Choroid plexus epithelial cell (primary cell): ENCODE data around the gene MS4A8.
A peak's percentile ranks its signal among the peaks of the same experiment; 100 is the strongest.
"Not testable (repeated sequence)": the region's sequence is repeated elsewhere in the genome, so short reads cannot be mapped to it uniquely, and the experiment has no call there.

ENCODE experiments used
- DNase-seq: peaks from one replicate; pipeline ENCODE4 v3.0.0-alpha.2; 2010; ENCODE audit warnings: low read depth
- H3K4me3 ChIP-seq: 2 replicates; pipeline ENCODE4 v1.5.1; 2011; ENCODE audit warnings: low read depth, mild to moderate bottlenecking, control low read depth, low read length, moderate library complexity
- CTCF ChIP-seq: conservative IDR thresholded peaks from 2 replicates; pipeline ENCODE4 v1.5.1; 2011; ENCODE audit warnings: low read depth, mild to moderate bottlenecking, control low read depth, inconsistent platforms, low read length, moderate library complexity

MS4A8 gene

GRCh38 chr11:60699284-60699691 lies at the start of gene MS4A8:
MS4A8 (plus strand) TSS chr11:60699612; CDS start chr11:60700861, 1,249 bp downstream.
- no peak for TF ChIP-seq CTCF
- H3K4me3 ChIP-seq = no peak within 1 kb of the TSS
- peak; percentile 4 for DNase-seq

- DNase-seq = no peak
- H3K4me3 ChIP-seq = no peak overlapping the region
- no peak for TF ChIP-seq CTCF
Measured at GRCh38 chr11:60657888-60658287, 41.5 kb upstream of the MS4A8 start.

- no peak overlapping the region for H3K4me3 ChIP-seq
- no peak for DNase-seq
- TF ChIP-seq CTCF = no peak
Measured at GRCh38 chr11:60658409-60658808, 41.0 kb upstream of the MS4A8 start.

GRCh38 chr11:60672255-60672654 lies 27.2 kb upstream of the MS4A8 start:
- TF ChIP-seq CTCF = no peak
- no peak overlapping the region for H3K4me3 ChIP-seq
- DNase-seq = no peak

GRCh38 chr11:60678231-60678630 lies 21.2 kb upstream of the MS4A8 start:
- not testable (repeated sequence) for H3K4me3 ChIP-seq, DNase-seq

GRCh38 chr11:60679879-60680278 lies 19.5 kb upstream of the MS4A8 start:
- TF ChIP-seq CTCF = no peak
- H3K4me3 ChIP-seq = no peak overlapping the region
- DNase-seq = no peak

GRCh38 chr11:60680455-60681119 lies 18.8 kb upstream of the MS4A8 start:
- no peak for DNase-seq
- H3K4me3 ChIP-seq = no peak overlapping the region
- no peak for TF ChIP-seq CTCF

- not testable (repeated sequence) for H3K4me3 ChIP-seq, DNase-seq
Measured at GRCh38 chr11:60684541-60684848, 14.9 kb upstream of the MS4A8 start.
